Upper lobe of left lung (tissue), 6 donors: ENCODE results near the gene ABLIM3. TPM values are rescaled to one million over a fixed set of nuclear protein-coding genes. Genes with fewer than 3 reads are reported as not detected.

Source experiments
- ATAC-seq, 2 donors: fragments of 200-7000 bp; cut with Tn5 transposase; one replicate each; pipeline ENCODE4 v1.9.1; 2022; ENCODE audit warnings: mild to moderate bottlenecking in 2 of 2, moderate library complexity in 2 of 2; ENCODE audit not compliant: low FRiP score in 2 of 2
- DNase-seq, 2 donors: peaks; one replicate each; pipeline ENCODE4 v3.0.0-alpha.2; 2019 to 2020
- H3K27ac ChIP-seq, 4 donors: fragments of 200-600 bp; sonication (generic); one replicate each; pipeline ENCODE4 v1.5.1; 2016 to 2019
- H3K27me3 ChIP-seq, 4 donors: fragments of 200-600 bp; sonication (generic); one replicate each; pipeline ENCODE4 v1.5.1; 2017 to 2019
- H3K36me3 ChIP-seq, 4 donors: fragments of 200-600 bp; sonication (generic); one replicate each; pipeline ENCODE4 v1.5.1; 2016 to 2019
- H3K4me1 ChIP-seq, 4 donors: fragments of 200-600 bp; sonication (generic); one replicate each; pipeline ENCODE4 v1.5.1; 2018 to 2019
- H3K4me3 ChIP-seq, 4 donors: fragments of 200-600 bp; sonication (generic); one replicate each; pipeline ENCODE4 v1.5.1; 2017 to 2019; ENCODE audit warnings: mild to moderate bottlenecking in 2 of 4, moderate library complexity in 1 of 4
- H3K9me3 ChIP-seq, 4 donors: fragments of 200-600 bp; sonication (generic); one replicate each; pipeline ENCODE4 v1.5.1; 2018 to 2019
- EP300 ChIP-seq, 4 donors: sonication (generic); formaldehyde crosslinking; IDR thresholded peaks; one replicate each; pipeline ENCODE4 v1.5.1; 2017; ENCODE audit warnings: antibody characterized with exemption in 4 of 4, control low read depth in 2 of 4
- POLR2A ChIP-seq, 4 donors: fragments of 450-650 bp; IDR thresholded peaks; one replicate each; pipeline ENCODE4 v1.5.1; 2016 to 2017; ENCODE audit warnings: antibody characterized with exemption in 4 of 4, mild to moderate bottlenecking in 2 of 4
- POLR2AphosphoS5 ChIP-seq, 2 donors: sonication (generic); formaldehyde crosslinking; IDR thresholded peaks; one replicate each; pipeline ENCODE4 v1.5.1; 2017; ENCODE audit warnings: antibody characterized with exemption in 2 of 2
- WGBS, 2 donors: methylation state at CpG; one replicate each; pipeline ENCODE4 v1.1.5; 2017 to 2018; 5-methylcytosine and 5-hydroxymethylcytosine counted together
- total RNA-seq, 6 donors: library from RNA; depleted of rRNA in 4 of 6; stranded (reverse); fragments of >200 nt in 4 of 6; gene quantifications; one replicate each; pipeline versions ENCODE4 v1.1.0 to v1.2.1, GENCODE V29; 2016 to 2021
- TF ChIP-seq, protein P1 (sequence below), 6 experiments: fragments of 450-650 bp in 4 of 6; fragments of 200-600 bp in 2 of 6; sonication (generic) in 2 of 6; IDR thresholded peaks; one replicate each; pipeline ENCODE4 v1.5.1; 2016 to 2019; ENCODE audit warnings: antibody characterized with exemption in 6 of 6
- donor health status: DM: no; HTN: no; CAD: no; lungs with moderate emphysema.
- donor health status: DM: no; HTN: yes; CAD: no; lungs with severe emphysema.

ABLIM3 gene
- total RNA-seq, 6 donors from 2014 or later: 7.2 to 38.0 (median 21.0) TPM

DNA sequence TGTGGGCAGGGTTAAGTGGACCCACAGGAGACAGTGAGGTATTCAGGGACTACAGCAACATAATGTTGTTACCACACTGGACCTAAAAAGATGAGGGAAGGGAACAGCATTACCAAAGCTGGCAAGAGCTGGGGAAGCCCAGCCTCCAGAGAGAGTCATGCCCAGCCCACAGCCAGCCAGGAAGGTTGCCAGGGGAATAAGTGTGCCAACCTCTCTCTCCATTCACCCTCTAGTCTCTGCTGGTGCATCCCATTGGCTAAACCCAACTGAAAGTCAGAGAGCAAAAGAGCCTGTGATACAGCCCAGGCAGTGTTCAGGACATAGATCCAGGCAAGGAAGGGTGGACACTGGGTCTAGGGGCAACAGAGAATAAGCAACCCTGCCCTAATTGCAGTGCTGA is 94.5 kb downstream of the ABLIM3 start:
- H3K9me3 ChIP-seq: no peaks in the 10 kb centered on the region
- no peak overlapping the region for H3K4me3 ChIP-seq
- TF ChIP-seq POLR2A (IDR thresholded peaks at IDR 0.05): no peak
- no peak for TF ChIP-seq EP300 (IDR thresholded peaks at IDR 0.05)
- H3K36me3 ChIP-seq: peaks cover 0 to 37% (median 0%) of the 10 kb centered on the region in 4 donors
- H3K27me3 ChIP-seq: no peaks in the 10 kb centered on the region
- H3K27ac ChIP-seq: no peak overlapping the region
- H3K4me1 ChIP-seq: no peaks in the 10 kb centered on the region
- no peak for DNase-seq
- ATAC-seq: no peak

DNA sequence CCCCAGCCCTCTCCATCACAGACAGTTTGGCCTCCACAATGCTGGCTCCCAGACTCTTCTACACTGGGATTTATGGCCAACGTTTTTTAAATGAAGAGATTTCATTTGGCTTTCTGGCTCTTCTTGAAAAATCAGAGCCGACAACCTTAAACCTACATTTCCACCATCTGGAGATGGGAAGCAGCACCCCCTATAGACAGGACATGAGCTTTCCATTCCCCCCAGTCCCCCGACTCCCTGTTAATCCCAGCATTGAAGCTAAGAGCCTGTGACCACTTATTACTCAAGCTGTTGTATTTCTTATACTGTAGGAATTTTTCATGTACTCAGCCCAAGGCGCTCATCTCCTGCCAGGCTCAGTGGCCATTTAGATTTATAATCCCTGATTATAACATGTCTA is 96.4 kb downstream of the ABLIM3 start:
- Histone ChIP-seq H3K4me3 (no peak overlapping the region), H3K27me3 (no peaks in the 10 kb centered on the region), H3K9me3 (no peaks in the 10 kb centered on the region), H3K36me3 (peaks cover 0 to 51% (median 0%) of the 10 kb centered on the region in 4 donors), H3K4me1 (no peaks in the 10 kb centered on the region), H3K27ac (no peak overlapping the region)
- no peak for DNase-seq
- WGBS, 2 donors: 63 to 71% methylated on average over 4 of the region's 4 CpGs
- no peak for ATAC-seq
- TF ChIP-seq POLR2AphosphoS5 (IDR thresholded peaks at IDR 0.05) (no peak), EP300 (IDR thresholded peaks at IDR 0.05) (no peak), POLR2A (IDR thresholded peaks at IDR 0.05) (no peak)
- TF ChIP-seq, protein P1, sequence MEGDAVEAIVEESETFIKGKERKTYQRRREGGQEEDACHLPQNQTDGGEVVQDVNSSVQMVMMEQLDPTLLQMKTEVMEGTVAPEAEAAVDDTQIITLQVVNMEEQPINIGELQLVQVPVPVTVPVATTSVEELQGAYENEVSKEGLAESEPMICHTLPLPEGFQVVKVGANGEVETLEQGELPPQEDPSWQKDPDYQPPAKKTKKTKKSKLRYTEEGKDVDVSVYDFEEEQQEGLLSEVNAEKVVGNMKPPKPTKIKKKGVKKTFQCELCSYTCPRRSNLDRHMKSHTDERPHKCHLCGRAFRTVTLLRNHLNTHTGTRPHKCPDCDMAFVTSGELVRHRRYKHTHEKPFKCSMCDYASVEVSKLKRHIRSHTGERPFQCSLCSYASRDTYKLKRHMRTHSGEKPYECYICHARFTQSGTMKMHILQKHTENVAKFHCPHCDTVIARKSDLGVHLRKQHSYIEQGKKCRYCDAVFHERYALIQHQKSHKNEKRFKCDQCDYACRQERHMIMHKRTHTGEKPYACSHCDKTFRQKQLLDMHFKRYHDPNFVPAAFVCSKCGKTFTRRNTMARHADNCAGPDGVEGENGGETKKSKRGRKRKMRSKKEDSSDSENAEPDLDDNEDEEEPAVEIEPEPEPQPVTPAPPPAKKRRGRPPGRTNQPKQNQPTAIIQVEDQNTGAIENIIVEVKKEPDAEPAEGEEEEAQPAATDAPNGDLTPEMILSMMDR (IDR thresholded peaks at IDR 0.05): no peak

DNA sequence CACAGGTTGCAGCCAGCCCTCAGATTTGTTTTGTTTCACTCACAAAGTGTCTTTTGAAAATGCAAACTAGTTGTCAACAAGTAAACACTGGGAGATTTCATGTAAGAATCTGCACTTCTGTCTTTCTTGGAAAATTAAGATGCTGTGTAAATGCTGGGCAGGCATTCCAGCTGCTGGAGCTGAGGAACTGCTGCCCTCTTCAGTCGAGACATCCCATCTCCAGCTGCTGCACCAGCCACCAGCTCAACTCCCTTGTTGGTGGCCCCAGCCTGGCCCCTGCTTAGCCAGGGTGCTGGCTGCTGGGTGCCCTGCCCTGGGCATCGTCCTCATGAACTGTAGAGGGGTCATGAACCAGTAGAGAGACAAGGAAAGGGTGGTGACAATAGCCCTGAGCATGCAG is 97.2 kb downstream of the ABLIM3 start:
- Histone ChIP-seq H3K4me3 (no peak overlapping the region), H3K36me3 (peaks cover 0 to 49% (median 0%) of the 10 kb centered on the region in 4 donors), H3K4me1 (no peaks in the 10 kb centered on the region), H3K27me3 (no peaks in the 10 kb centered on the region), H3K9me3 (no peaks in the 10 kb centered on the region), H3K27ac (no peak overlapping the region)
- no peak for ATAC-seq
- 67 to 72% methylated on average over 2 of the region's 2 CpGs for WGBS, 2 donors
- DNase-seq: peak in 1 of 2 donors; percentile 33
- TF ChIP-seq EP300 (IDR thresholded peaks at IDR 0.05): no peak
- TF ChIP-seq, protein P1 (IDR thresholded peaks at IDR 0.05): no peak
- TF ChIP-seq POLR2A (IDR thresholded peaks at IDR 0.05): no peak
- TF ChIP-seq POLR2AphosphoS5 (IDR thresholded peaks at IDR 0.05): no peak

DNA sequence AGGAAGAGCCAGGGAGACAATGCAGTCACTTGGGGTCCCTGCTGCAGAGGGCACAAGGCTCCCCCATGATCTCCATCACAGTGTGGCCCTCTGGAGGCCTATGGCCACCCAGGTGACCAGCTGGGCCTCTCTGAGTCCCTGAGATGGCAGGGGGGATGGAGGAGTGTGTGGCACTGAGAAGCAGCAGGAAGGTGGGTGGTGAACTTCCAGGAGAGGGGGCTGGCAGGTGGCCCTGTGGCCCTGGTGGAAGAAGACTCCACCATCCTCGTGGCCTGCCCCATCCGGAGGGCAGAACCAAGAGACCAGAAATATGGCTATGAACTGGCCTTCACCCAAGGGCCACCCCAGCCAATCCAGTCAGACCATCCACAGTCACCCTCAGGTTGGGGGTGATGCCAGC is 98.6 kb downstream of the ABLIM3 start:
- Histone ChIP-seq H3K27ac (peak overlapping the region in 1 of 4 donors; percentile 35), H3K27me3 (no peaks in the 10 kb centered on the region), H3K4me1 (no peaks in the 10 kb centered on the region), H3K9me3 (no peaks in the 10 kb centered on the region), H3K36me3 (peaks cover 0 to 45% (median 0%) of the 10 kb centered on the region in 4 donors), H3K4me3 (no peak overlapping the region)
- TF ChIP-seq, protein P1 (IDR thresholded peaks at IDR 0.05): no peak
- TF ChIP-seq POLR2AphosphoS5 (IDR thresholded peaks at IDR 0.05) (no peak), POLR2A (IDR thresholded peaks at IDR 0.05) (no peak), EP300 (IDR thresholded peaks at IDR 0.05) (no peak)
- ATAC-seq (no peak), DNase-seq (no peak)
- 67 to 75% methylated on average over 1 to 2 of the region's 2 CpGs for WGBS, 2 donors

DNA sequence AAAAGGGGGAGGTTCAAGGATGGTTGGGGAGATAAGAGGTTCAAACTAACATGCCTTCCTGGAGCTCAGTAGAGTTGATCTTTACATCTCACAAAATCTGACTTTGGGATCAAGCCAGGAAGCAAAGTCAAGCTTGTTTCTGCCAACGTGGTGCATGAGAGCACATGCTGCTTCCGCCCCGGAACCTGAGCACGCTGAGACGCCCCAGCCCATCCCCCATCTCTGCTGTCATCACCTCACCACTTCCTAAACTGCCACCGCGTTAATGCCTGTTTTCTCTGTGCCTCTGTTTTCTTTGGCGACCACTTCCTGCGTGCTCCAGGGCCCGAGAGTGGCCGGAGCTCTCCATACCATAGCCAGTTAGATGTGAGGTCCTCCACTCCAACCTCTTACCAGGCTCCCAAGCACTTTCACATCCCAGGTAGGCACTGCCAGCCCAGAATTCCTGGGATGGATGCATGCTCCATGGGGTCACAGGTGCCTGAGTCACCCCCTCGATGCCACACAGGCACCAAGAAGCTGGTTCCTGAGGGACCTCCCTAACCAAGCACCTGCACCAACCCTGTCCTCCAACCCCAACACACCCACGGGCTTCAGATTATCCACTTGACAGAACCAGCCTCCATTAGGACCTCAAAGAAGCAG is 99.2 kb downstream of the ABLIM3 start:
- 49 to 70% methylated on average over 12 to 13 of the region's 13 CpGs for WGBS, 2 donors
- TF ChIP-seq, protein P1 (IDR thresholded peaks at IDR 0.05): no peak
- TF ChIP-seq EP300 (IDR thresholded peaks at IDR 0.05) (no peak), POLR2A (IDR thresholded peaks at IDR 0.05) (no peak), POLR2AphosphoS5 (IDR thresholded peaks at IDR 0.05) (no peak)
- Histone ChIP-seq H3K4me3 (no peak overlapping the region), H3K36me3 (peaks cover 0 to 46% (median 0%) of the 10 kb centered on the region in 4 donors), H3K27ac (peak overlapping the region in 1 of 4 donors; percentile 35), H3K27me3 (no peaks in the 10 kb centered on the region), H3K4me1 (no peaks in the 10 kb centered on the region), H3K9me3 (no peaks in the 10 kb centered on the region)
- ATAC-seq: peak in 1 of 2 donors; percentile 19
- peak in 1 of 2 donors; percentile 45 for DNase-seq
